Fibroblast of mammary gland (primary cell): ENCODE results near the gene BAIAP2.

Experiments
- DNase-seq: peaks from one replicate; pipeline ENCODE4 v3.0.0-alpha.2; 2010; ENCODE audit warnings: low read depth
- H3K4me3 ChIP-seq: 2 replicates; pipeline ENCODE4 v1.5.1; 2011; ENCODE audit warnings: low read depth, mild to moderate bottlenecking, low read length, moderate library complexity; ENCODE audit not compliant: control insufficient read depth
- CTCF ChIP-seq: conservative IDR thresholded peaks from 2 replicates; pipeline ENCODE4 v1.5.1; 2011; ENCODE audit warnings: low read depth, low read length, inconsistent platforms; ENCODE audit not compliant: control insufficient read depth, insufficient read depth

BAIAP2 gene

DNA sequence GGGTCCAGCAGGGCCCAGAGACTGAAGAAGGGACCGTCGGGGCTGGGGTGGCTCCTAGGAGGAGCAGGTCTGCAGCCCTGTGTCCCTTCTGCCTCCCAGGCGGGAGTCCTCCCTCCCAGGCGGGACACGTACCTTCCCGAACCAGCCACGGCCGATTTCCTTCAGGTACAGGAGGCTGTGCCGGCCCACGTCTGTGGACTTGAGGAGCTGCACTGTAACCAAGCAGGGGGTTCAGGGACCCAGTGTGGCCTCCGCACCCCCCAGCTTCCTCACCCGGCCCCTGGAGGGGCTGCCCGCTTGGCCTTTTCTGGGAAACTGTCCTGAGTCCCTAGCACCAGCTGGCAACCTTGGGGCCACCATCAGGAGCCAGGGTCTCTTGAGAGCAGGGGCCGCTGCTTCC, 93.4 kb downstream of the BAIAP2 start:
- TF ChIP-seq CTCF = no peak
- no peak for DNase-seq
- H3K4me3 ChIP-seq = no peak overlapping the region

- no peak overlapping the region for H3K4me3 ChIP-seq
- no peak for TF ChIP-seq CTCF
- no peak for DNase-seq
Observed at GRCh38 chr17:81128774-81129173, 93.8 kb downstream of the BAIAP2 start.

DNA sequence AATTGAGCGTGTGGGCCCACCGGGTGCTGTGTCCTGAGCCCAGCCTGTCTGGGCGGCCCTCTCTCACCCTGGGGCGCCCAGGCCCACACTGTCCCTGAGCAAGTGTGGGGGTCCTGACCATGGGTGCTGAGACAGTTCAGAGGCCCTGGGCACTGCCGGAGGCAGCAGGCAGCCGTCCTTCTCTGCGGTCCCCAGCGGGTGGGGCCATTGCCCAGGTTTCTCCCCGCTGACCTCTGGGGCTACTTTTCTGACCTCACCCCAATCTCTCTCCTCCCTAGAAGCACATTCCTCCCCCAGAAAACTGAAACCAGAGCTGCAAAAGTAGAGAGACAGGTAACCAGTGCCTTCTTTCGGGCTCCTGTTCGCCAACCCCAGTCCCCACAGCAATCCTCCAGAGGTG, 94.3 kb downstream of the BAIAP2 start:
- no peak for DNase-seq
- TF ChIP-seq CTCF = no peak
- H3K4me3 ChIP-seq = no peak overlapping the region

GRCh38 chr17:81129711-81130367, 94.9 kb downstream of the BAIAP2 start:
- DNase-seq = no peak
- no peak for TF ChIP-seq CTCF
- no peak overlapping the region for H3K4me3 ChIP-seq

DNA sequence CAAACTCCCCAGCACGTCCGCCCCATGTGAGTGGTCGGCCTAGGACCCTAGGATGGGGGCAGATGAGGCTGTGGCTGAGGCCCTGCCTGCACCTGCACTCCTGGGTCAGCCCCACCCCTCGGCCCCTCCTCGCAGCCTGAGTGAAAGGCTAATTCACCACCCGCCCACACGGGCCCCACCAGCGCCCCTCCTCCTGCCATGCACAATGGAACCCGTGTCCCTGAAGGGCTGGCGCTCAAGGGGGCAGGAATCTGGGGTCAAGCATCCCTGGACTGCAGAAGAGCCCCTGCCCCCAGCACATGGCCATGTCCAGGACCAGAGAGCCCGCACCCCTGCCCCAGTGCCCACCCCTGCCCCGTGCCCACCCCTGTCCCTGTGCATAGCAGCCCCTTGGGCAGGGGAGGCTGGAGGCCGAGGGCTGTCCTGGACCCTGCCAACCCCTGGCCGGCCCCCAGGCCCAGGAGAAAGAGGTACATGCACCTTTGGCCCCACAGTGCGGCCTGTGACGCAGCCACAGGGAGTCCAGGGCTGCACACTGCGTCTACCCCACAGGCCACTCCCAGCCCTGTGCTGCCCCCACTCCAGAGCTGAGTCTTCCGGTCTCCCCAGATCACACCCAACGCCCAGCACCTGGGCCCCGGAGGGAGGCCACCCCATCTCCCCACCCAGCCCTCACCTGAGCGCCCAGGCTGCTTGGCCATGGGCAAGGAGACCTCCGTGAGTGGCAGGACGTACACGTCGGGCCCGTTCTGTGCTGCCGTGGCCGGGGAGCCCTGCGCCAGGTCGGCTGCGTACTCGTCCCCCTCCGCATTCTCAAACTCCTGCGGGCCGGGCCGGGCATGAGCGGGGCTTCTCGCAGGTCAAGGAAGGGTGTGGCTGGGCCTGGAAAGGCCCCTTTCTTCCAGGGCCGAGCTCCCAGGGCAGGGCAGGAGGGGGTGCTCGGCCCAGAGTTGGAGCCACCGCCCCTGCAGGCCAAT, 95.7 kb downstream of the BAIAP2 start:
- no peak for TF ChIP-seq CTCF
- H3K4me3 ChIP-seq = no peak overlapping the region
- DNase-seq = no peak

- H3K4me3 ChIP-seq = no peak overlapping the region
- DNase-seq = no peak
- TF ChIP-seq CTCF = no peak
Observed at GRCh38 chr17:81131486-81132196, 96.7 kb downstream of the BAIAP2 start.
